ENCODE measurements around the gene RLIM. TPM values are rescaled to one million over a fixed set of nuclear protein-coding genes. Genes with fewer than 3 reads are reported as not detected.

The RLIM gene
- polyA plus RNA-seq, 1 experiment: 32.7 TPM

GRCh38 chrX:74606799-74607198, 7.6 kb downstream of the RLIM start:
- Histone ChIP-seq H3K4me3 (ENCODE audit: low read depth, low read length) (no peak overlapping the region), H3K27ac (ENCODE audit: low read depth, low read length) (no peak overlapping the region), H3K27me3 (ENCODE audit: control insufficient read depth, insufficient read depth, low read length) (no peaks in the 10 kb centered on the region), H3K9me3 (ENCODE audit: control insufficient read depth, insufficient read depth, low read length) (no peaks in the 10 kb centered on the region)
- TF ChIP-seq CTCF (IDR thresholded peaks at IDR 0.05; ENCODE audit: low read depth, low read length): no peak
- POLR2A ChIA-PET: no interaction called here
- no peak for DNase-seq (ENCODE audit: low read depth, low spot score)
- CTCF ChIA-PET: no interaction called here

- CTCF ChIA-PET: no interaction called here
Observed at GRCh38 chrX:74606342-74606741, 8.1 kb downstream of the RLIM start.

GRCh38 chrX:74603040-74603439, 11.4 kb downstream of the RLIM start:
- H3K4me3 ChIP-seq (ENCODE audit: low read depth, low read length): no peak overlapping the region
- H3K27ac ChIP-seq (ENCODE audit: low read depth, low read length): no peak overlapping the region
- H3K27me3 ChIP-seq (ENCODE audit: control insufficient read depth, insufficient read depth, low read length): no peaks in the 10 kb centered on the region
- DNase-seq (ENCODE audit: low read depth, low spot score): no peak
- ChIA-PET CTCF (no interaction called here), POLR2A (no interaction called here)
- H3K9me3 ChIP-seq (ENCODE audit: control insufficient read depth, insufficient read depth, low read length): no peaks in the 10 kb centered on the region
- TF ChIP-seq CTCF (IDR thresholded peaks at IDR 0.05; ENCODE audit: low read depth, low read length): no peak

More at GRCh38 chrX:74606342-74606741, 8.1 kb downstream of the RLIM start:
- H3K27ac ChIP-seq (ENCODE audit: low read depth, low read length): no peak overlapping the region
- POLR2A ChIA-PET: no interaction called here
- no peaks in the 10 kb centered on the region for H3K27me3 ChIP-seq (ENCODE audit: control insufficient read depth, insufficient read depth, low read length)
- no peaks in the 10 kb centered on the region for H3K9me3 ChIP-seq (ENCODE audit: control insufficient read depth, insufficient read depth, low read length)
- TF ChIP-seq CTCF (IDR thresholded peaks at IDR 0.05; ENCODE audit: low read depth, low read length): no peak
- H3K4me3 ChIP-seq (ENCODE audit: low read depth, low read length): no peak overlapping the region
- no peak for DNase-seq (ENCODE audit: low read depth, low spot score)

- DNase-seq (ENCODE audit: low read depth, low spot score): no peak
- Histone ChIP-seq H3K9me3 (ENCODE audit: control insufficient read depth, insufficient read depth, low read length) (no peaks in the 10 kb centered on the region), H3K27me3 (ENCODE audit: control insufficient read depth, insufficient read depth, low read length) (no peaks in the 10 kb centered on the region), H3K4me3 (ENCODE audit: low read depth, low read length) (no peak overlapping the region), H3K27ac (ENCODE audit: low read depth, low read length) (no peak overlapping the region)
- no peak for TF ChIP-seq CTCF (IDR thresholded peaks at IDR 0.05; ENCODE audit: low read depth, low read length)
- ChIA-PET POLR2A (no interaction called here), CTCF (no interaction called here)
Observed at GRCh38 chrX:74602142-74602541, 12.3 kb downstream of the RLIM start.

- no peak overlapping the region for H3K4me3 ChIP-seq (ENCODE audit: low read depth, low read length)
- H3K27me3 ChIP-seq (ENCODE audit: control insufficient read depth, insufficient read depth, low read length): no peaks in the 10 kb centered on the region
- no peak overlapping the region for H3K27ac ChIP-seq (ENCODE audit: low read depth, low read length)
- no peaks in the 10 kb centered on the region for H3K9me3 ChIP-seq (ENCODE audit: control insufficient read depth, insufficient read depth, low read length)
- TF ChIP-seq CTCF (IDR thresholded peaks at IDR 0.05; ENCODE audit: low read depth, low read length): no peak
- CTCF ChIA-PET: no interaction called here
- POLR2A ChIA-PET: no interaction called here
- no peak for DNase-seq (ENCODE audit: low read depth, low spot score)
Observed at GRCh38 chrX:74593593-74593992, 20.8 kb downstream of the RLIM start.
